C4-2B (cell line): ENCODE results near the gene POP5.
"Not testable (repeated sequence)": the region's sequence is repeated elsewhere in the genome, so short reads cannot be mapped to it uniquely, and the experiment has no call there.

ENCODE experiments used
- CTCF ChIP-seq: fragments of 450-650 bp; conservative IDR thresholded peaks from 2 replicates; pipeline ENCODE4 v1.5.1; 2017; ENCODE audit warnings: mild to moderate bottlenecking
- ZFX ChIP-seq: fragments of 450-650 bp; IDR thresholded peaks from 2 replicates; pipeline ENCODE4 v1.6.1; 2017

- not testable (repeated sequence) for TF ChIP-seq CTCF, ZFX
Measured at GRCh38 chr12:120530418-120530761, 50.8 kb downstream of the POP5 start.
